Activated CD8-positive, alpha-beta memory T cell treated with anti-CD3 and anti-CD28 coated beads, Interleukin-2, amount 50 U/mL, for 24 hours (primary cell): ENCODE results near the gene CCL23.
"Not testable (repeated sequence)": the region's sequence is repeated elsewhere in the genome, so short reads cannot be mapped to it uniquely, and the experiment has no call there.

Experiments used
- DNase-seq: peaks from one replicate; pipeline ENCODE4 v3.0.0-alpha.2; 2020; ENCODE audit errors: extremely low read depth

The CCL23 gene, protein sequence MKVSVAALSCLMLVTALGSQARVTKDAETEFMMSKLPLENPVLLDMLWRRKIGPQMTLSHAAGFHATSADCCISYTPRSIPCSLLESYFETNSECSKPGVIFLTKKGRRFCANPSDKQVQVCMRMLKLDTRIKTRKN

DNA sequence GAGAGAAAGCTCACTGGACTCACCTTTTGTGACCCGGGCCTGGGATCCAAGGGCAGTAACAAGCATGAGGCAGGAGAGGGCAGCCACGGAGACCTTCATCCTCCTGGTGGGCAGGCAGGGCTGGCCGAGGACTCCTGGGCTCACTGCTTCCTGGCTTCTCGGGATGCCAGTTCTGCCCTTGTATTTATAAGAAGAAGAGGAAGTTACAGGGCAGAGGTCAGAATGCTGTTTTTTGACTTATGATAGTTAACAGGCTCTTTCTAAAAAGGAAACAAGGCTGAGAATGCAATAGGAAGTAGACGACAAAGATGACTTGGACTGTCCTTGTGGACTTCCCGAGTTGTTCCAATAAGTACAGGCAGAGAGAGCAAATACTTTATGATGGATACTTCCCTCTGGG lies at the start of gene CCL23:
CCL23 (minus strand) TSS at position 174 of the 400 bp plus-strand sequence; CDS start at position 99, 75 bp downstream.
- no peak for DNase-seq

DNA sequence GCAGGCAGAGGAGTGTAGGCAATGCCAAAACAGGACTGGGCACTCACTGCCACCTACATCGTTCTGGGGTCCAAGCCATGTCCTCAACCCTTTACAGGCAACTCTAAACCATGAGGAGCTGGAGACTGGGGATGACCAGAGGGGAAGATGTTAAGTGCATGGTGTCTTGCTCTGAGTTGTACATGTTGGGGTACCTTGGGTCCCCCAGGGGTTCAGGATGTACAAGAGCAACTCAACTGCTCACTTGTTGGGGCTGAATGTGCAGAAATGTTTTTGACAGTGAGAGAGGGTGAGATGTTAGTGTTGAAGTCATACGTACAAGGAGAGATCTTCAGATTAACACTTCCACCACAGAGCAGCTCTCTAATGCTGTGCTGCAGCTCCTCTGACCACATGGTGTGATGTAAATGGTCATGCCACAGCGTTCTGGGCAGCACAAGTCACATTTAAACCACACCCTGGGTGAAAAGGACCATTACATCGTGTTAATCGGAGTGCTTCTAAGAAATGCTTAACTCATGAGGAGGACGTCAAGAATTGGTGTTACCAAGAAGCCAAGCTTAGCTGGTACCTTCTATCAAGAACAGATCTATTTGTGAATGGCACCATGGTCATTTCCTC lies 48.7 kb upstream of the CCL23 start:
- DNase-seq: no peak

DNA sequence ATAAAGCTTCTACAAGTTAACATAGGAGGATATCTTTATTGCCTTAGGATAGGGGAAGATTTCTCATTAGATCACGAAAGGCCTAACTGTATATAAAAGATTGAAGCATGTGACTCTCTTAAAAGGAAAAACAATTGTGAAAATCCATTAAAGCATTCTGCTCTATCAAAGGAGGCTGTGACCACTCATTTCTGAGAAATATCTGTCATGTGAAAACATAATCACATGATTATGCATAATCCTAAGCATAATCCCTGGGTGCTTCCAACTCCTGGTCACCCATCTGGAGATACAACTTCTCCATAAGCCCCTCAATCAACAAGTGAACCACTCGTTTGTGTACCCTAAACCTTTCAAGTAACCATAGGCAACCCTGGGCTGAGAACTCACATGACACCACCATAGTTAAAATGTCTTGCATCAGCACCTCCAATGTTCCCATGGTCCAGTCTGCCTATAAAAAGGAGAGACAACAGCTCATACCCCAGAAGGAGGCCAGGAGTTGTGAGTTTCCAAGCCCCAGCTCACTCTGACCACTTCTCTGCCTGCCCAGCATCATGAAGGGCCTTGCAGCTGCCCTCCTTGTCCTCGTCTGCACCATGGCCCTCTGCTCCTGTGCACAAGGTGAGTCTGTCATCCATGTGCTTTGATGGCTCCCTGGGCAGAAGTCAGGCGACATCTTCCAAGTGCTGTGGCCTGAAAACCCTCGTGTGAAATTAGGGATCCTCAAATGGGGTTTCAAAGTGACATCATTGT lies 46.2 kb upstream of the CCL23 start, which contains the start of gene CCL18:
CCL18 (plus strand) TSS at position 487 of the 756 bp plus-strand sequence; CDS start at position 558, 71 bp downstream.
- no peak for DNase-seq

DNA sequence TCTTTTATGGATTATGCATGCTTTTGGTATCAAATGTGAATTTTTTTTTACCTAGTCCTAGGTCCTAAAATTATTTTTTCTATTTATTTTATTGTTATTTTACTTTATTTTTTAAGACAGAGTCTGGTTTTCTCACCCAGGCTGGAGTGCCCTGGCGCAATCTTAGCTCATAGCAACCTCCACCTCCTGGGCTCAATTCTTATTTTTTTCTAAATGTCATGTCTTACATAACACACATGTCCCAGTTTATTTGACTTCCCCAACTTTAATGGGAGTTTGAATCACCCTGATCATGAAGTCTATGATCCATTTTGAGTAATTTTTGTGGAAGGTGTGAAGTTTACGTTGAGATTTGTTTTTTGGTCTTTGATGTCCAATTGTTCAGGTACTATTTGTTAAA lies 43.0 kb upstream of the CCL23 start:
- no peak for DNase-seq

DNA sequence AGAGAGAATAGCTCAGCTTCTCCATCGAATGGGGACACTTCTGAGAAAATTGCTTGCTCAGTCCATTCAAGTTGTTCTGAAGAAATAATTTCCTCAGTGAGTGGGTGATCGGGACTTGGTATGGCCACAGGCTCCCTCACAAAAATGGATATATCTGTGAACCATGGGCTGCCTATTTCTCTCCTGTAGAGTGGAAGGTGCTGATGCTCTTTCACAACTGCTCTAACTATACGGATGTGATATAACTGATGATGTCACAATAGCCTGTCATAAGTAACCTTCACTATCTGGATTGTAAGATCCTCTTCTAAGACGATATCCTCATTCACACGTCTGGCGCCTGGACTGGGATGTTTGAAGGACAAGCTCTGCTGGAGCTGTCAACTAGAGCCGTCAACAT lies 41.6 kb upstream of the CCL23 start:
- no peak for DNase-seq

DNA sequence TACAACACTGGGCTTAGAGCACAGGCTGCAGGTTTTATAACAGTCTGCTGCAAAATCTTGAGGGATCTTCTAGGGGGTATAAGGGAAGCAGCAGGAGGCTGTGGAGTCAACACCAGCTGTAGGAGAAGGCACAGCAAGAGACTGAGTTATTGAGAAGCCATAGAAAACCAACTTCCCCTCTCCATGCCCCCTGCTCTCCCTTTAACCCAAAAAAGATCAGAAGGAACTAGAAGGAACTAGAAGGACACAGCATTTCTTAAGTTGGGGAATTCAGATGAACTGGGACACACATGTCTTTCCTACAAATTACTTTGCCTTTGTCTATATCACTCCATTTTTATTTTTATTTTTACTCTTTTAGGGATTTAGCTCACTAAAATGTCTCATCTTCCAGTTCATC lies 40.1 kb upstream of the CCL23 start:
- DNase-seq: no peak

DNA sequence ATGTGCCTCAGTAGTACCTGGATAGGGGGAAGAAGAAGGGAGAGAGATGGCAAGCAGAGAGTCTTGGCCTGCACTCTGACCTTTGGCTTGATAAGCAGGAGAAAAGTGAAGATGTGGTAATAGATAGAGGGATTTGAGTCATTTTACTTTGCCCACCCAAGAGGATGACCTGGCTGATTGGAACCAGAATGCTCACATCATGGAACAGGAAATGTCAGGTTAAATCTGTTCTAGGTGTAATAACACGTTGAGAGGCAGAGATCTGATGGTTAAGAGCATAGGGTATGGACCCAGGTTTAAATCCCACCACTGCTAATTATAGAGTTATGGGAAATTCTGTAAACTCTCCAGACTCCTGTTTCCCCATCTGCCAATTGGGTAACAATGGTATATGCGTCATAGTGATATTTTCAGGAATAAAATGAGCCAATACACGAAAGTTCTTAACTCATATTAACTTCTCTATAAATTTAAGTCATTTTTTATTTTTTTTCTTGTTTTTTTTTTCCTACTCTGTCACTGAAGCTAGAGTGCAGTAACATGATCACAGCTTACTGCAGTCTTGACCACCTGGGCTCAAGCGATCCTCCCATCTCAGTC lies 38.2 kb upstream of the CCL23 start:
- no peak for DNase-seq

DNA sequence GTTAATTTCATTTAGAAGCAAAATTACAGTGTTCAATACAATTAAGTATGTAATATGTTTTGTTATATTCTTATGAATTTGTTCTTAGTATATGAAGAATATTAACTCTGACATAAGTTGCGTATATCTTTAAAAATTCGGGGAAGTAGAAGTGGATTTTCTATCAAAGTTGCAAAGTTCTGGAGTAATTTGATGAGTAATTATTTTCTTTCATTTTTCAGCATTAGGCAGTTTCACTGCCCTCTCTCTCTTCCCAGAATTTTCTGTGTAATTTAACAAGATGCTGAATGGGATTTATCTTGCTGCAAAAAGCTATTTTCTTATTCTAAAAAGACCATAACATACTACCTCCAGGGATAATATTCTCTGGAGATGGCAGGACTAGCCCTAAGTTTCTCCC lies 37.4 kb upstream of the CCL23 start:
- DNase-seq: no peak

DNA sequence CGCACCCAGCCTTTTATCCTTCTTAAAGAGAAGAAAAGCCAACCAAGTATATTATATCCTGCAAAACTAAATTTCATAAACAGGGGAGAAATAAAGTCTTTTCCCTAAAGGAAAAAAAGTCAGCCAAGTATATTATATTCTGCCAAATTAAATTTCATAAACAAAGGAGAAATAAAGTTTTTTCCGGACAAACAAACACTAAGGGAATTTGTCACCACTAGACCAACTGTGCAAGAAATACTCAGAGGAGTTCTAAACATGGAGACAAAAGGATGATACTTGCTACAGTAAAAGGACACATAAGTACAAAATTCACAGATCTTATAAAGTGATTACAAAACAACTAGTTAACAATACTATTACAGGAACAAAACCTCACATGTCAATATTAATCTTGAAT lies 31.9 kb upstream of the CCL23 start:
- no peak for DNase-seq

DNA sequence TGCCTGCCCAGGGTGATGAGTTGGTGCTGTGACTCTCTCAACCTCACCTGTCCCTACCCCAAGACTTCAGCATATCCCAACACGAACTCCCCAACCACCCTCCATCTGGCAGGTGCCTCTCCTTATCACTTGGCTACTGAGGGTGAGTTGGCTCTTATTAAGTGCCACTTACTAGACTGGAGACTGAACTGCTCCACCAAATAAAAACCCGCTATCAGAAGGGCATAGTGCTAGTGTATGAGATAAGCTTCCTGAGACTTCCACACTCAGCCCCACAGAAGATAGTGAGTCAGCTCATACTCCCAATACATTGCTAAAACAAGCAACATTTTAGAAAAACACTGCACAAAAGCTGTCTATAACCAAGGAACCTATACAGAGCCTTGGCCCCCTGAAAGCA lies 30.3 kb upstream of the CCL23 start:
- DNase-seq: no peak

DNA sequence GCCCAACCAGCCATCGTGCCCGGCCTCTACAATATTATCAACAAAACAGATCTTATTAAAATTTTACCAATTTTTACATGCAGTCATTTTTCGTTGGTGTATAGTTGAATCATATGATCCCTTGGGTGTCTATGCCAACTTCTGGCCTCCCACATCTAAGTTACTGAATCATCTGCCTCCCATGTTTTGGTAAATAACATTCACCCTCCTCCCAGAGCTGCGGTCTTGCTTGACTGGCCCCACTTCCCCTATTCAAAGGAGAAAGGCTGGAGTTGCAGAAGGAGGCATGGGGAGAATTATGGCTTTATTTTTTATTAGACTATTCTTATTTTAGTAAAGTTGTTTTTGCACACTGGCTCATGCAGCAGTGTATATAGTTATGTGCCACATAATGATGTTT lies 18.5 kb upstream of the CCL23 start:
- DNase-seq: no peak

DNA sequence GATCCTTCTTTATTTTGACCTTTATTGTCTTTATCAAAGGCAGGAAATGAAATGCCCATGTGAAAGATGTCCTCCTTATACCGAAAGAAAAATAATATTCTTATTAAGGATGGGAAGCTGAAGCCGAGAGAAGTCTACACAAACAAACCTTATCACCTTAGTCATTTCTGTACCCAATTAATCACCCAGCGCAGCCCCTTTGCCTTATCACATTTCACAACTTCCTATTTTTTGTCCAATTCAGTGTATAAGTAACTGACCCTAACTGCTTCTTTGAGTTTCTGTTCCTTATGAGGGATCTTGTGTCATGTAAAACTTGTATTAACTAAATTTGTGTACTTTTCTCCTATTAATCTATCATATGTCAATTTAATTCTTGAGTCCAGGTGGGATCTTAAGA lies 16.4 kb upstream of the CCL23 start:
- DNase-seq: no peak

DNA sequence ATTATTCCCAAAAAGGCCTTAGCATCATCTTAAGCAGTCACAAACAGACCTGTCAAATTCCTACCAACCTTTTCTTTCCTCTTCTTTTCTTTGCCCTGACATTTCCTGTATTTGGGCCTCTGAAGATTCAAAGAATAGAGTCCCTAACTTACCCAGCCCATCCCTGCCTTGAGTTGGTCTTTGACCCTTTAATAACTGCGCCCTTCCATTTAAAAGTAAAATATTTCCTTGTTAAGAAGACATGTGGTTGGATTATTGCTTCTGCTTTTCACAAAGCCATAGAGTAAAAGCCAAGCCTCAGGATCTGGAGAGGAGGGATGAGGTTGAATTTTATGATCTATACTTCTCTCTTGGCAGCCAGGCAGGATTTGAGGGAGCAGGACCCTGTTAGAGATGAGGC lies 13.2 kb upstream of the CCL23 start:
- DNase-seq: no peak

DNA sequence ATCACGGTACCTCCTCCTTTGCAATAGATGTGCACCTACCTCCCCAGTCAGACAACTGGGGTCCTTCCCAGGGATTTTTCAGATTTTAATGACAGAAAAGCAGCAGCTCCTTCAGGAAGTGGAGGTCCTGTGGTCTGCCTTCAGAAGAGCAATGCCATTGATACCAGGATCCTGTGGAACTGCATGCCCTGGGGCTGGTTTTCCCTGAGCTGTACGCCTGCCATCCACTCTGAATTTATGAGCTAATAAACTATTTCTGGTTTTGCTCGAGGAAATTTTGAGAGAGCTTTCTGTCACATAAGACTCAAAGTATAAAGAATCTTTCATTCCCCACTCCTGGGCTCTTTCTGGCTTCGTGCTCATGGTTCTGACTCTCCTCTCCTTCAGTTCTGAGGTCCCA lies 10.0 kb upstream of the CCL23 start:
- DNase-seq: no peak

DNA sequence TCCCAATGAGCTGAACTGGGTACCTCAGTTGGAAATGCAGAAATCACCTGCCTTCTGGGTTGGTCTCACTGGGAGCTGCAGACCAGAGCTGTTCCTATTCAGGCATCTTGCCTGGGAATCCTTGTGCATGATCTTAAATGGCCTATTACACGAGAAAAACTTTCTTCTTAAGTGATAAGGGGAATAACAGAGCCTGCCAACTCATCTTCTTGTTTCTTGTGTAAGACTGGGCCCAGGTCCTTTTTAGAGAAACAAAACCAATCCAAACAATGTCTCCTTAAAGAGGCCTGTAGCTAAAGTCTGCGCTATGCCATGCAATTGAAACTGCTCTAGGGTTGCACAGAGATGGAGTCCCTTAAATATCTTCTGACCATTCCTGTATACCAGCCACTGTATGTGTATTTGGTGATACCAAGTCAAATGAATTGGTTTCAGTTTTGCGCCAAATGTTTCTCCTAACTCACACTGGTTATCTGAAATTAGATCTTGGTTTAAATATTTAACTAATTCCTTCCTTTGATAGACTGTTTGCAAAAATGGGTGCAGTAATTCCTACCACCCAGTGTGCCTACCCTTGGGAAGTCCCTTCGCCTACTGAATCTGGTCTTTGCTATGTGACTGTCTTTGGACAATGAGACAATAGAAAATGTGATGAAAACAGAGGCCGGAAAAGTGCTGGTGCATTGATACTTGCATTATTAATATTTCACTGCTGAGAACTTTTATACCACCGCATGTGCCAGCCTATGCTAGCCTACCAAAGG lies 6.5 kb upstream of the CCL23 start:
- DNase-seq: no peak

DNA sequence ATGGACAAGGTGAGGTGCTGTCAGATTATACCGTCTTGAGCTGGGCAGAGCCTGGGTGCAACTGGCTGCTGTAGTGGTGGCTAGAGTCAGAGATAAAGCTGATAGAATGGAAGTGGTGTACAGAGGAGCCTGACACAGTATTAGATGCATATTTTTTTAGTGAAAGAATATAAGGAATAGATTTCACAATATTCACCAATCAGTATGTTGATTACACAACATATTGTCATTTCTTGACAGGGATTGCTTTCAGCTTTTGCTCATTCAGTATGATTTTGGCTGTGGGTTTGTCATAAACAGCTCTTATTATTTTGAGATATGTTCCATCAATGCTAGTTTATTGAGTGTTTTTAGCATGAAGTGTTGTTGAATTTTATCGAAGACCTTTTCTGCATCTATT lies 1.7 kb upstream of the CCL23 start:
- DNase-seq: no peak

DNA sequence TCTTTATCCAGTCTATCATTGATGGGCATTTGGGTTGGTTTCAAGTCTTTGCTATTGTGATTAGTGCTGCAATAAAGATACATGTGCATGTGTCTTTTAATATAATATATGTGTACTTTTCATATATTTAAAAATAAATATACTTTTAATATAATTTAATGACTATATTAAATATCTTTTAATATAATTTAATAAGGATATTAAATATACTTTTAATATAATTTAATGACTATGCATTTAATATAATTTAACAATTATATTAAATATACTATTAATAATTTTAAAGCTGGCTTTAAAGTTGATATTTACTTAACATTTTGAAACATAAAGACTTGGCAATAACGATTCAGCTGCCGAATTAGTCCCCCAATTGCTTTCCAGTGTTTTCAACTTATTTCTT lies 1.2 kb downstream of the CCL23 start:
- DNase-seq: no peak

DNA sequence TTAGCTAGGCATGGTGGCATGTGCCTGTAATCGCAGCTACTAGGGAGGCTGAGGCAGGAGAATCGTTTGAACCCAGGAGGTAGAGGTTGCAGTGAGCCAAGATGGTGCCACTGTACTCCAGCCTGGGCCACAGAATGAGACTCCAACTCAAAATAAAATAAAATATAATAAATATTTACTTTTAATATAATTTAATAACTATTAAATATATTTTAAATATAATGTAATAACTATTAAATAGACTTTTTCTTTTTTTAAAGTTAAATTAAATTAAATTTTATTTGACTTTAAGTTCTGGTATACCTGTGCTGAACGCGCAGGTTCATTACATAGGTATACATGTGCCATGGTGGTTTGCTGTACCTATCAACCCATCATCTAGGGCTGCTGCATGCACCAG lies 1.9 kb downstream of the CCL23 start:
- not testable (repeated sequence) for DNase-seq

DNA sequence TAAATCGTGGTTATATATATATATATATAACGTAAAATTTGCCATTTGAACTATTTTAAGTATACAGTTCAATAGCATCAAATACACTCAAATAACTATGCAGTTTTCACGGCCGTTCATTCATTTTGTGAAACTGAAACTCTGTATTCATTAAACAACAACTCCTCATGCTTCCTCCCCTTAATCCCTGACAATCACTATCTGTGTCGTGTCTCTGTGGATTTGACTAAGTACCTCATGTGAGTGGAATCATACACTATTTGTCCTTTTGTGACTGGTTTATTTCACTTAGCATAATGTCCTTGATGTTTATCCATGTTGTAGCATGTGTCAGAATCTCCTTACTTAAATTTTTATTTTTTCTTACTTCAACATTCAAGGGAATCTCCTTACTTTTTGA lies 2.8 kb downstream of the CCL23 start:
- no peak for DNase-seq

DNA sequence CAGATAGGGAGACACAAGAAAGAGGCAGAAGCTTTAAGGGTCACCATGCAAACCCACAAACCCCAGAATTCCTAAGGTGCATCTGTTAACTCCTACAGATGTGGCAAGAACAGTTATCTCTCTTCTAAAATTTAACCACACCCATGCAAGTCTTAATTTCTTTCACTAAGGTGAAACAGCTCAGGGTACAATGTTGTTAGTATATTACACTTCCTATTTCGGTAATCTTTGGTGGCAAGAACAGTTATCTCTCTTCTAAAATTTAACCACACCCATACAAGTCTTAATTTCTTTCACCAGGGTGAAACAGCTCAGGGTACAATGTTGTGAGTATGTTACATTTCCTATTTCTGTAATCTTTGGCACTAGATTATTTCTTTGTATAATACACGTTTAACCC lies 6.6 kb downstream of the CCL23 start:
- DNase-seq: no peak

DNA sequence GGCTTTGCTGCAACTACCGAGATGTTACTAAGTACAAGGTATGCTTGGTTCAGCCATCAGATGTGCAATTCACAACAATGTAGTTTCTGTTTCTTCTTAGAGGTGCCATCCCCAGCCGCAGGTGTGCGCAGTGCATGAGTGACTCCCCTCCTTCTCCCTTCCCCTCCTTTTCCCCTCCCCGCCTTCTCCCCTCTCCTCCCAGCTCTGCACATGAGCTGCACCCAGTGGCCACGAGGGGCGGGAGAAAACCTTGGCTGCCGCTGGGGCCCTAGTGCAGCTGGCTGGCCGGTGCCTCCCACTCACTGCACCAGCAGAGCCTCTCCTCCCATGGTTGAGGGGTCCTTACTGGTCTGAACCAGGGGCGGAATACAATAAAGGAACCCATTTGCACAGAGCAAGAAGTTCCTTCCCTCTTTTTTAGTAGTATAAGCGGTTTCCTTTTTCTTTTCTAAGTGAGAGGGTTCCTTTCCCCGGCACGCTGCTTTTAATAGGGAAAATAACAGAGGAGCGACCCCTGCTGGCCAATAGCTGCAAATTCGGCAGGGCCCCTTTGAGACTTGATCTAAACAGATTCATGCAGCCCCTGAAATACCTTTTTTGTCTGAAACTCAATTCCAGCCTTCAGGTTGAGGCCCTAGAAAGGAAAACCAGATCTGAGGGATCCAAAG lies 8.6 kb downstream of the CCL23 start:
- no peak for DNase-seq
